PFSK-1 (cell line): ENCODE measurements around the gene SESTD1.

Experiments
- FOXP2 ChIP-seq: optimal IDR thresholded peaks from 2 replicates; pipeline ENCODE3; 2011; ENCODE audit warnings: borderline replicate concordance, control low read depth, inconsistent platforms; ENCODE audit not compliant: insufficient read depth; ENCODE audit errors: extremely low read length, extremely low read depth
- POLR2AphosphoS5 ChIP-seq: IDR thresholded peaks from 2 replicates; pipeline ENCODE4 v1.6.1; 2012; ENCODE audit warnings: low read depth, mild to moderate bottlenecking, control low read depth, low read length, moderate library complexity
- SIN3A ChIP-seq: IDR thresholded peaks from 2 replicates; pipeline ENCODE4 v1.6.1; 2012; ENCODE audit warnings: mild to moderate bottlenecking, low read length, moderate library complexity, borderline replicate concordance; ENCODE audit not compliant: insufficient read depth
- TAF1 ChIP-seq: IDR thresholded peaks from 2 replicates; pipeline ENCODE4 v1.6.1; 2012; ENCODE audit warnings: low read length, control low read depth, borderline replicate concordance; ENCODE audit not compliant: insufficient read depth
- TF ChIP-seq, protein P1 (sequence below), 2 experiments: IDR thresholded peaks; 2 replicates each; pipeline versions ENCODE4 v1.6.1 to v1.8.0; 2011 to 2012; ENCODE audit warnings: low read depth in 2 of 2, low read length in 2 of 2, control low read depth in 1 of 2, inconsistent platforms in 1 of 2, mild to moderate bottlenecking in 1 of 2, moderate library complexity in 1 of 2; ENCODE audit not compliant: insufficient read depth in 1 of 2

The SESTD1 gene

DNA sequence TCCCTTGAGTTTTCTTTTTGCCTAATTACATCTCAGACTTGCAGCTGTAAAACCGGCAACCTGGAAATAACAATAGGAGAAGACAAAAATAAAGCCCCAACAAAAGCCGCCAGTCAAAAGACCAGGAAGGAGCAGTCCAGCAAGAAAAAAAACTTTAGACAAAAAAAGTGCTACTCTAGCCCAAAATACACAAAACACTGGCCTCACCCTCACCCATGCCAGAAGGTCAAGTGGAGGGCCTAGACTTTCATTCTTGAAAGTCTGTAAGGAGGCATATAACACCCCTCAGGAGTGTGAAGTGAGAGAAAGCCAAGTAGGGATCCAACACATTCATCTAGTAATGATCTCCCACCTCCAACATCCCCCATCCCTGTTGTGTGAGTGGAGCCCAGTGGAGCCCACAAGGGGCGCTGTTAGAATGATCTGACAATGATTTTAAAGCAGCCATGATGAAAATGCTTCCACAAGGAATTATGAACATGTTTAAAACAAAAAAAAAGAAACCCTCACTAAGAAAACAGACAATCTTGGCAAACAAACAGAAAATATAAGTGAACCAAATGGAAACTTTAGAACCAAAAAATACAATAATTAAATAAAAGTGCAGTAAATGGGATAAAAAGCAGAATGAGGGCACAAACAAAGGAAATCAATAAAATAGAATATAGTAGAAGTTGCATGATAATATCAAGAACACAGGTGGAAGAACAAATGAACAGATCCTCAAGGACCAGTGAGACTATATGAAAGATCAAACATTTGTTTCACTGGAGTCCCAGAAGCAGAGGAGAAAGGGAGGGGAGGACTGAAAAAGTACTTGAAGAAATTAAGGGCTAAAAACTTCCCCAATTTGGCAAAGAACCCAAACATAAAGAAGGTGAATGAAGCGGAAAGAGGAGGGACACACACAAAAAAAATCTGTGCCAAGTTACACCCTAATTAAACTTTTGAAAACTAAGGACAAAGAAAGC is 23.9 kb downstream of the SESTD1 start:
- TF ChIP-seq FOXP2 = no peak
- TF ChIP-seq TAF1 = no peak
- TF ChIP-seq, protein P1, sequence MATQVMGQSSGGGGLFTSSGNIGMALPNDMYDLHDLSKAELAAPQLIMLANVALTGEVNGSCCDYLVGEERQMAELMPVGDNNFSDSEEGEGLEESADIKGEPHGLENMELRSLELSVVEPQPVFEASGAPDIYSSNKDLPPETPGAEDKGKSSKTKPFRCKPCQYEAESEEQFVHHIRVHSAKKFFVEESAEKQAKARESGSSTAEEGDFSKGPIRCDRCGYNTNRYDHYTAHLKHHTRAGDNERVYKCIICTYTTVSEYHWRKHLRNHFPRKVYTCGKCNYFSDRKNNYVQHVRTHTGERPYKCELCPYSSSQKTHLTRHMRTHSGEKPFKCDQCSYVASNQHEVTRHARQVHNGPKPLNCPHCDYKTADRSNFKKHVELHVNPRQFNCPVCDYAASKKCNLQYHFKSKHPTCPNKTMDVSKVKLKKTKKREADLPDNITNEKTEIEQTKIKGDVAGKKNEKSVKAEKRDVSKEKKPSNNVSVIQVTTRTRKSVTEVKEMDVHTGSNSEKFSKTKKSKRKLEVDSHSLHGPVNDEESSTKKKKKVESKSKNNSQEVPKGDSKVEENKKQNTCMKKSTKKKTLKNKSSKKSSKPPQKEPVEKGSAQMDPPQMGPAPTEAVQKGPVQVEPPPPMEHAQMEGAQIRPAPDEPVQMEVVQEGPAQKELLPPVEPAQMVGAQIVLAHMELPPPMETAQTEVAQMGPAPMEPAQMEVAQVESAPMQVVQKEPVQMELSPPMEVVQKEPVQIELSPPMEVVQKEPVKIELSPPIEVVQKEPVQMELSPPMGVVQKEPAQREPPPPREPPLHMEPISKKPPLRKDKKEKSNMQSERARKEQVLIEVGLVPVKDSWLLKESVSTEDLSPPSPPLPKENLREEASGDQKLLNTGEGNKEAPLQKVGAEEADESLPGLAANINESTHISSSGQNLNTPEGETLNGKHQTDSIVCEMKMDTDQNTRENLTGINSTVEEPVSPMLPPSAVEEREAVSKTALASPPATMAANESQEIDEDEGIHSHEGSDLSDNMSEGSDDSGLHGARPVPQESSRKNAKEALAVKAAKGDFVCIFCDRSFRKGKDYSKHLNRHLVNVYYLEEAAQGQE (IDR thresholded peaks at IDR 0.05; ENCODE audit: insufficient read depth in 1 of 2, low read depth in 2 of 2, low read length in 2 of 2) = no peak
- TF ChIP-seq POLR2AphosphoS5 = no peak
- TF ChIP-seq SIN3A = no peak

GRCh38 chr2:179239838-179240237 is 24.8 kb downstream of the SESTD1 start:
- TF ChIP-seq, protein P1 (IDR thresholded peaks at IDR 0.05; ENCODE audit: insufficient read depth in 1 of 2, low read depth in 2 of 2, low read length in 2 of 2) = no peak
- TF ChIP-seq FOXP2 (no peak), POLR2AphosphoS5 (no peak), SIN3A (no peak), TAF1 (no peak)

GRCh38 chr2:179239195-179239594 is 25.4 kb downstream of the SESTD1 start:
- TF ChIP-seq POLR2AphosphoS5 (no peak), FOXP2 (no peak), TAF1 (no peak), SIN3A (no peak)
- TF ChIP-seq, protein P1 (IDR thresholded peaks at IDR 0.05; ENCODE audit: insufficient read depth in 1 of 2, low read depth in 2 of 2, low read length in 2 of 2) = no peak

DNA sequence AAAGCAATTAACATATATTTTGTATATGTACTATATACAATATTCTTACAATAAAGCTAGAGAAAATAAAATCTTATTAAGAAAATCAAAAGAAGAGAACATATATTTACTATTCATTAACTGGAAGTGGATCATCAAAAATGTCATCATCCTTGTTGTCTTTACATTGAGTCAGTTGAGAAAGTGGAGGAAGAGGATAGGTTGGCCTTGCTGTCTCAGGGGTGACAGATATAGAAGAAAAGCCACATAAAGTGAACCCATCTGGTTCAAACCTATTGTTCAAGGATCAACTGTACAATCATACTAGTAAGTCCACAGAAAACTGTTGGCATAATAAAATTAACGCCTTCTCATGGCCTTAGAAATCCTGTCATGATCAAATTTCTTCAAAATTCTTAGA is 26.6 kb downstream of the SESTD1 start:
- TF ChIP-seq TAF1 (no peak), SIN3A (no peak)

DNA sequence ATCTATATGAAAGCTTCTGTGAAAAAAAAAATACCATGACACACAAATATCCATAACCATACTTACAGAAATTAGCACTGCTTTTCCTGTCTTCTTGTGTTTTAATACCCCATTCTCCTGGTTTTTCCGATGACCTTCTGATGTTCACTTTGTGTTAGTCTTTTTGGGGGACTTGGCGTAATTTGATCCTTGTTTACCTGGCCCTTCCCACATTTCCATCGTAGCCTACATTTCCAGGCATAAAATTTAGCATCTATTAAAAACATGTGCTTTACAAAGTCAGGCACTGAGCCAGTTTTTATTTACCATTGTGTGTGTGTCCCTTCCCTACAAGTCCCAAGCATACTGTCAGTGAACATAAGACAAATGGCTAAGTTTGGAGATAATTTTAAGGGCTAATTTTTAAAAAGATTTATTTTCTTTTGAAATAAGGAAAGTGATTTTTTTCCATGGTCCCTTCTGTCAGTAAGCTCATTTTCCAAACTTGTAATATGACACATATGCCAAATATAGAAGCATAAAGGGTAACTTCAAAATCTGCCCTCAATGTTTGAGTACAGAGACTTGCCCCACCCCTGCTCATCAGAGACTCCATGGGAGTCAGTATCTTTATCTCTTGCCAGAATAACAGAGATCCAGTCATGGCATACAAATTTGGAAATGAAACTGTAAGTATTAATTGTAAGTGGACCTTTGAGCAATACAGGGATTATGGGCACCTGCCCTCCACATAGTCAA is 27.3 kb downstream of the SESTD1 start:
- TF ChIP-seq SIN3A = no peak
- no peak for TF ChIP-seq POLR2AphosphoS5
- no peak for TF ChIP-seq TAF1
- TF ChIP-seq, protein P1 (IDR thresholded peaks at IDR 0.05; ENCODE audit: insufficient read depth in 1 of 2, low read depth in 2 of 2, low read length in 2 of 2) = no peak
- TF ChIP-seq FOXP2 = no peak
